Retinal pigment epithelial cell (primary cell): ENCODE data around the gene CCNE1.

Experiments used
- DNase-seq: peaks from one replicate; pipeline ENCODE4 v3.0.0-alpha.2; 2010; ENCODE audit warnings: low read depth
- H3K4me3 ChIP-seq: 2 replicates; pipeline ENCODE4 v1.5.1; 2011; ENCODE audit warnings: mild to moderate bottlenecking, low read length, control low read depth, moderate library complexity
- CTCF ChIP-seq: conservative IDR thresholded peaks from 2 replicates; pipeline ENCODE4 v1.5.1; 2011; ENCODE audit warnings: low read depth, low read length, control low read depth, inconsistent platforms

CCNE1 gene

GRCh38 chr19:29769997-29770396, 41.8 kb upstream of the CCNE1 start:
- no peak overlapping the region for H3K4me3 ChIP-seq
- no peak for TF ChIP-seq CTCF
- no peak for DNase-seq

- H3K4me3 ChIP-seq = no peak overlapping the region
- no peak for TF ChIP-seq CTCF
- DNase-seq = no peak
Observed at GRCh38 chr19:29770648-29771047, 41.1 kb upstream of the CCNE1 start.

DNA sequence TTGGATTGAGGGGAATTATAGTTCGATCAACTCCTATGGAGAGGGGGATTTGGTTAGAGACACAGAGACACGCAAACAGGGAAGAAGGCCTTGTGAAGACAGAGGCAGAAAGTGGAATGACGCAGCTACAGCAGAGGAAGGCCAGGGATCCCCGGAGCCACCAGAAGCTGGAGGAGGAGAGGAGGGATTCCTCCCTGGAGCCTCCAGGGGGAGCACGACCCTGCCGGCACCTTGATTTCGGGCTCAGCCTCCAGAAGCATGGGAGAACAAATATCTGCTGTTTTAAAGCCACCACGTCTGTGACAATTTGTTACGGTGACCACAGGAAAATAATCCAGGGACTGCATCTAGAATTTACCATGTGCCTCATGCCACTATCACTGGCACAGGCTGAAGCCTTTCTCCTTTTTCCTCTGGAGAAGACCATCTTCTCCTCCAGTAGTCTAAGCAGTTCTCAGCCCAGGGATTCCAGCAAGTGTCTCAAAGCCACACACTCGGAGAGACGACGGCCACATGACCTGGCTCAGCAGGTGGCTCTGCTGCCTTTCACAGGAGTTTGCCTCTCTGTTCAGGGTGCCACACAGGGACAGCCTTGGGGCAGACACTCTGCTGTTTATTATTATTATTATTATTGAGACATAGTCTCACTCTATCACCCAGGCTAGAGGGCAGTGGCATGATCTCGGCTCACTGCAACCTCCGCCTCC, 39.9 kb upstream of the CCNE1 start:
- TF ChIP-seq CTCF = peak; percentile 93
- H3K4me3 ChIP-seq = no peak overlapping the region
- DNase-seq = peak; percentile 10

GRCh38 chr19:29772696-29773095, 39.1 kb upstream of the CCNE1 start:
- DNase-seq = no peak
- no peak overlapping the region for H3K4me3 ChIP-seq
- TF ChIP-seq CTCF = no peak

DNA sequence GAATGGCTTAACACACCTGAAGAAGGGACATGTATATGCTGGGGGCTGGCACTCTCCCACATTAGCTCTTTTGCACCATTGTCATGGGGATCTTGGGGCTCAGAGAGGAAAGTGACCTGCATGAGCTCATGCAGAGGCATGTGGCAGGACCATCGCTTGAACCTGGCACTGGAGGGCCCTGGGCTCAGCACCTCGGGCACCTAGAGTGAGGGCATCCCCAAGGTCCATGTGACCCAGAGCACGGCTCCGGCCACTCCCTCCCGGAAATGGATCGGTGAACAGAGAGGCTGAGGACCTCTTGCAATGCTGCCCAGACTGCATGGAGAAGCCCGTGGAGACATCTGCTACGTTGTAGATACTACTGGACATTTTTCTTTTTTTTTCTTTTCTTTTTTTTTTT, 38.6 kb upstream of the CCNE1 start:
- H3K4me3 ChIP-seq = no peak overlapping the region
- no peak for TF ChIP-seq CTCF
- no peak for DNase-seq

GRCh38 chr19:29774126-29774525, 37.7 kb upstream of the CCNE1 start:
- TF ChIP-seq CTCF = no peak
- no peak for DNase-seq
- H3K4me3 ChIP-seq = no peak overlapping the region

DNA sequence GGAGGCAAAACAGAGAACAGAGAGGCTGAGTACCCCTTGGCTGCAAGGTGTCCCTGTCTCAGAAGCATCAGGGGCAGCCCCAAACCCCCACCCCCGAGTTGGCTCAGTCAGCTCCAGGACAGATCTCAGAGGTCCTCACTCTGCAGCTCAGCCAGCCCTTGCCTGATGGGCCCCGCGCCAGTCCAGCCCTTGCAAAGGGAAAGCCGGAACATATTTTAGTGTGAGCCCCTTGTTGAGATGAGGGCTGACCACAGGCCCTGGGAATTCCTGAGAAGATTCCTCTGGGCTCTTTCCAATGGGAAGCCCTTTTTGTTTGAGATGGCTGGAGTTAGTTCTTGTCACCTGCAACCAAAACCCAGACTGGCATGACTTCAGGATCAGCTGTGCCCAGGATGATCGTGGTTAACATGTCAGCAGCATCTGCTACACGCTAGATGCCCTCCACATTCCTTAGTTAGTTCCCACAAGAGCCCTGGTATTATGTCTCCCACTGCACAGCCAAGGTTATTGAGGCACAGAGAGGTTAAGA, 33.9 kb upstream of the CCNE1 start:
- no peak overlapping the region for H3K4me3 ChIP-seq
- no peak for TF ChIP-seq CTCF
- DNase-seq = no peak
